ENCODE measurements around the gene AOPEP.
"Not testable (repeated sequence)": the region's sequence is repeated elsewhere in the genome, so short reads cannot be mapped to it uniquely, and the experiment has no call there.

Gene AOPEP

GRCh38 chr9:94937214-94937903 lies 210.9 kb downstream of the AOPEP start:
- DNase-seq: no peak

GRCh38 chr9:94938384-94938783 lies 211.9 kb downstream of the AOPEP start:
- no peak for DNase-seq

DNA sequence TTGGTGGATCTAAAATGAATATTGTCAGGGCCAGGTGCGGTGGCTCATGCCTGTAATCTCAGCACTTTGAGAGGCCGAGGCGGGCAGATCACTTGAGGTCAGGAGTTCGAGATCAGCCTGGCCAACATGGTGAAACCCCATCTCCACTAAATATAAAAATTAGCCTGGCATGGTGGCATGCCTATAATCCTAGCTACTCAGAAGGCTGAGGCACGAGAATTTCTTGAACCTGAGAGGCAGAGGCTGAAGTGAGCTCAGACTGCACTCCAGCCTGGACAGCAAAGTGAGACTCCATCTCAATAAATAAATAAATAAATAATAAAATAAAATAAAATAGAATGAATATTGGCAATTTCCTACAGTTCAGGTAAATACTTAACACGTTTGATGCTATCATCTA lies 213.8 kb downstream of the AOPEP start:
- not testable (repeated sequence) for DNase-seq

- no peak for DNase-seq
Measured at GRCh38 chr9:94941211-94941875, 214.8 kb downstream of the AOPEP start.

DNA sequence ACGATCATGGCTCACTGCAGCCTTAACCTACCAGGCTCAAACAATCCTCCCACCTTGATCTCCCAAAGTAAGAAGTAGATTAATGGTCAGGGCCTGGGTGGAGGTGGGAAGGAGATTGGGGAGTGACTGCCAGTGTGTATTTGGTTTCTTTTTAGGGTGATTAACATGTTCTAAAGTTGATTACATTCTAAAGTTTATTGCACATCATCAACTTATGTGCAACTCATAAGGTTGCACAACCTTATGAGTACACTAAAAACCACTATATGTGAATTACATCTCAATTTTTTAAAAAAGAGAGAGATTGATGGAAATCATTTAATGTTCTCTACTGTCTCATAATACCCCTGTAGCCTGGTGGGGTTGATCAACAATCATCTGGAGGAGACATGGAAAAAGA lies 218.1 kb downstream of the AOPEP start:
- no peak for DNase-seq

DNA sequence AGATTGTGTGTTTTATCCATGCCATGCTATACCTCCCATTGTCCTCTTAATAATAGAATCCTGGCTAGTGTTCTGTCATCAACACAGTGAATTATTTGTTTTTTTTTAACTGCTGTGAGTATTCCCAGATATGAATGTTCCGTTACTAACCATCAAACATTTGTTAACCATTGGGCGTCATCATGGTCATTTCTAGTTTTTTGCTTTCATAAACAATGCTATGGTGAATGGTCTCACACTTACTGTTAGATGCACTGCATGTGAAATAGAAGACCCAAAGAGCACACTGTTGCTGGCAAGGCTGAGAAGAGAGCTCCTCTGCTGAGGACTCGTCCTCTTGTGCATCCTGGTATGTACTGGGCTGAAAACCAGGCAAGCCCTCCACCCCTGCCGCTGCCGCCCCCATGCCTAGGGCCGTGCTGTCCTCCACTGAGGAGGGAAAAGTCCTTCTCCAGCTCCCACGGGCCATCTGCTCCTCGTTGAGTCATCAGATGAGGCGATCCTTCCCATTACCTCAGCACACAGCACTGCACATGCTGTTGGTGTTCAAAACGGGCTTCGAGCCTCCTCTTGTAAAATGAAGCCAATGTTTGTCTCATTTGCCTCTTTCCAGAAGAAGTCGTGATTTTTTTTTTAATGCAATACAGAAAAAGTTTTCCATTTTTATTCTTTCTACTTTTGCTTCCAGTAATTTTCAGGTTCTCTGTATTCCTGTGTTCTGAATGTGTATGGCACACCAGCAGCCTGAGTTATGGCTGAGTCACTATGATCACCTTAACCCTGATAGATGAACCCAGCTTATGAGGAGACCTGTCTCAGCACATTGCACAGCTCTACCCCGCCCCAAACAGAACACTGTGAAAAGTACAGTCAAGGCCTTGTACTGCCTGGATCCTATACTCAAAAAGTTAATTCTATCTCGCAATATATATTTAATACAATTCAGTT lies 219.0 kb downstream of the AOPEP start:
- no peak for DNase-seq

- no peak for DNase-seq
Measured at GRCh38 chr9:94946256-94946655, 219.8 kb downstream of the AOPEP start.

DNA sequence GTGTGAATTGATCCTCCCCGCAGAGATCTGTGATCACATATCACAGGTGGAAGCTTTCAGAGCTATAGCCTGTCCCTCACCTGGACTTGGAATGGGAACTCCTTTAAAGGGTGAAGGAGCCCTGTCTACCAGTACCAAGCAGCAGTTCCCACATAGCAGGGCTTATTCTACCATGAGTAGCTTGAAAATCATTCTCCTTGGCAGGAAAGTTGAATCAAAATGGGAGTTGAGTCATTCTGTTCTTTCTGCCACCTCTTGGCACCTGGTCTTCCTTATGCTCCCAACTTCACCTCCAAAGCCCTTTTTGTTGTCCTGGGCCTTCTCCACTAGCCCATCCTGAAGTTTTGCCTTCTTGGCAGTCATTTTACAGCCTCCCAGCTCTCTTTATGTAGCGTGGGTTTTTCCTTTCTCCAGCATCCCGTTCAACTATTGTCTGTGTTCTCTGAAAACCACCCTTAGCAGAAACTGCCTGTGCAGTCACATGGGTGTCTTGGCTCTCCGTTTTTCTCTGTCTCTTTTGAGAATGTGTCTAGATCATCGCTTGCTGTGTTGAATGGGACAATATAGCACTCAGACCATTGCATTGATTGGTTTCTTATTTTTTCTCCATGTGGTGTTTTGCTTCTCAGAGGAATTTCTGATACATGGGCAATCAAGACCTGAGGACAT lies 222.2 kb downstream of the AOPEP start:
- no peak for DNase-seq

DNA sequence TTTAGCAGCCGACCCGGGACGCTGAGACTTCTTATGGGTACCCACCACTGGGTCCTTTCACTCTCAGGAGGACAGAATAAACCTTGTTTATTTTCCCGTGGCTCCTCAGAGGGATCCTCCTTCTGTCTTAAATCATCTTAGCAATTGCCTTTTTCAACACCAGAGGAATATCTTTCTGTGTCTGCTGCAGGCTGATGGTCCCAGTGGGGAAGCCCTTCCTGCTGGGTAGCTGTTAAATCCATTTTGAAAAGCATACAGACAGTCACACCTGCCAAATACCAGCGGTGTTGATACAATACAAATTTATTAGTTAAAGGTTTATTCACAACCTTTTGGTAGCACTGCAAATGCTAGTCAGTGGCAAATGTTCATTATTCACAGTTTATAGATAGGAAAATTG lies 222.9 kb downstream of the AOPEP start:
- no peak for DNase-seq

DNA sequence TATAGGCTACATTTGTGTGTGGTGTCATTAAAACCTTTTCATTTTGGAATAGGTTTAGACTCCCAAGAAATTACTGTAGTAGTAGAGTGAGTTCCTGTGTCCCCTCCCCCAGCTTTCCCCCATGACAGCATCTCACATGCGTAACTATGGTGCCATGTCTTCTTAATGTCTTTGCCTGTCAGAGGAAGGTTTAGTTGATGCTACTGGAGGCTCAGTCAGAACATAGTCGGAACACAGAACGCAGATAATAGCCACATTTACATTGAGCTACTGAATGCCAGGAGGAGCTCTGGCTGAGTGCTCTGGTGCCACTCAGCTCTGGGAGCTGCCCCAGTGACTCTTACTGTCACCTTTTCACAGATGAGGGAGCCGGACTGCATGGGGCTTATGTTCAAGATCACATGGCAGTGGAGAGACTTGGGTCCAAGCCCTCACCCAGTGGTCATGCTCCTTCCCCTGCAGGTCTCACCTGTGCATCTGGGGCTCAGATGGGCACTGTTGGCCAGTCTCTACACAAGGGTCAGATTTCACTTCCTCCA lies 223.6 kb downstream of the AOPEP start:
- DNase-seq: no peak

GRCh38 chr9:94950579-94951323 lies 224.3 kb downstream of the AOPEP start:
- no peak for DNase-seq

GRCh38 chr9:94951324-94952135 lies 225.0 kb downstream of the AOPEP start:
- peak in 1 of 5 experiments; percentile 81 for DNase-seq

- peak in 2 of 5 experiments; percentile 1 to 86 for DNase-seq
Measured at GRCh38 chr9:94952565-94953373, 226.3 kb downstream of the AOPEP start.

DNA sequence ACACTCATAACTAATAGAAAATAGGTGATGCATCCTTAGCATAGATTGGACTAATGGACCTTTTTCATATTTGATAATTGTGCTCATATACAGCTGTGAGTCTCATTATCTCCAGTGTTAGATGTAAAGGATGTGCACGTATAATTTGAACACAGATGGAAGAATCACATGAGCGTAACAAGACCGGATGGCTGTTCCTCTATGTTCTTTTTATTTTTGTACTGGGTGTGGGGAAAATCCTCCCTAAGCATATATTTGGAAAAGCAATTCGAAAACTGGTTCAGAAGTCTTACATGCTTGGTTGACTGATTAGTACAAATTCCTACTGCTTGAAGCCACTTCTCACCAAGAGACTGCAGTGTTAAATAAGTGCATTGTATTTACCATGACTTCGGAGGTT lies 230.2 kb downstream of the AOPEP start:
- no peak for DNase-seq

- DNase-seq: no peak
Measured at GRCh38 chr9:94960964-94961363, 234.5 kb downstream of the AOPEP start.

- DNase-seq: no peak
Measured at GRCh38 chr9:94961870-94962269, 235.4 kb downstream of the AOPEP start.

- not testable (repeated sequence) for DNase-seq
Measured at GRCh38 chr9:94965631-94966030, 239.1 kb downstream of the AOPEP start.

DNA sequence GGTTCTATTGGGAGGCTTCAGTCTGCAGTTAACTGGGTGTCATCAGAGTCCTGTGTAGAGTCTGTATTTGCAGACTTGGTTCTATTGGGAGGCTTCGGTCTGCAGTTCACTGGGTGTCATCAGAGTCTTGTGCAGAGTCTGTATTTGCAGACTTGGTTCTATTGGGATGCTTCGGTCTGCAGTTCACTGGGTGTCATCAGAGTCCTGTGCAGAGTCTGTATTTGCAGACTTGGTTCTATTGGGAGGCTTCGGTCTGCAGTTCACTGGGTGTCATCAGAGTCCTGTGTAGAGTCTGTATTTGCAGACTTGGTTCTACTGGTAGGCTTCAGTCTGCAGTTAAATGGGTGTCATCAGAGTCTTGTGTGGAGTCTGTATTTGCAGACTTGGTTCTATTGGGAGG lies 239.5 kb downstream of the AOPEP start:
- not testable (repeated sequence) for DNase-seq

DNA sequence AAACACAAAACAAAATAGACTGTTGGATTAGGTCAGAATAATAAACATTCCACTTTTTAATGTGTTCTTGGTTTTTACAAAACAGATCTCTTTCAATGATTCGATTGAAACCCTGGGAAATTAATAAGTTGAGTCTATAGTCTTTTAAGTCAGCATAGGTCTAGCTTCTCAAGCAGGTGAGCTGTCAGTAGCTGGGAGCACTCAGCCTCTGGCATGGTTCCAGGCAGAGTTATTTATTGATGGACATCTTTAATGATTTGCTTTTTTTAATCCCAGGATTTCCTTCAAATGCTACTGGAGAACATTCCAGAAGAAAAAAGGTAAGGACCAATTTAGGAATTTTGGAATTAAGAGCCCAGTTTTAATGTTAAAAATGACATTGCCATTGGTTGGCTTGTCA lies 241.0 kb downstream of the AOPEP start:
- DNase-seq: no peak

Data from T-helper 2 cell (primary cell).